ENCODE data around the gene NPPA. TPM values are rescaled to one million over a fixed set of nuclear protein-coding genes. Genes with fewer than 3 reads are reported as not detected.

The NPPA gene
- total and polyA plus RNA-seq, 9 of the 15 experiments (the other 6 are each of a cell fraction or from before 2014, with no cell fraction given), result not detected

- TF ChIP-seq CXXC5 (CRISPR knock-in tag; IDR thresholded peaks at IDR 0.05) (peak; percentile 46; the same call in 1 of the 2 replicates), ZC3H11A (IDR thresholded peaks at IDR 0.05; ENCODE audit: low read depth, low read length) (no peak), MBD2 (IDR thresholded peaks at IDR 0.05; ENCODE audit: borderline replicate concordance, low read depth) (0 out of 2 replicates have a peak, but pooled peaks have one; percentile 23), MXI1 (IDR thresholded peaks at IDR 0.05; ENCODE audit: low read depth, low read length) (no peak; the same call in 1 of the 2 replicates), RFX1 (IDR thresholded peaks at IDR 0.05) (no peak), HDAC2 (IDR thresholded peaks at IDR 0.05) (peak; percentile 72; the same call in 1 of the 2 replicates), KAT2B (IDR thresholded peaks at IDR 0.05; ENCODE audit: low read depth, low read length) (no peak), ZNF79 (CRISPR knock-in tag; IDR thresholded peaks at IDR 0.05; ENCODE audit: low read depth) (no peak), SNIP1 (IDR thresholded peaks at IDR 0.05; ENCODE audit: low read depth) (no peak), ZNF146 (CRISPR knock-in tag; IDR thresholded peaks at IDR 0.05; ENCODE audit: unreplicated experiment) (no peak), CREB3 (tag; conservative IDR thresholded peaks at IDR 0.05; ENCODE audit: low read depth) (no peak), PHB2 (IDR thresholded peaks at IDR 0.05; ENCODE audit: low read depth) (no peak), ZNF347 (CRISPR knock-in tag; IDR thresholded peaks at IDR 0.05; ENCODE audit: low read depth) (no peak), CUX1 (CRISPR knock-in tag; IDR thresholded peaks at IDR 0.05) (no peak), ZNF696 (CRISPR knock-in tag; conservative IDR thresholded peaks at IDR 0.05) (no peak), DDX20 (tag; IDR thresholded peaks at IDR 0.05; ENCODE audit: low read depth) (no peak), CBX2 (IDR thresholded peaks at IDR 0.05; ENCODE audit: insufficient read depth, low read length, poor library complexity, severe bottlenecking) (no peak), FOS (IDR thresholded peaks at IDR 0.05; ENCODE audit: extremely low read depth, insufficient read length) (no peak), NBN (IDR thresholded peaks at IDR 0.05; ENCODE audit: low read depth) (peak; percentile 10; the same call in 1 of the 2 replicates), POLR2H (tag; IDR thresholded peaks at IDR 0.05; ENCODE audit: low read depth) (no peak), SMAD1 (IDR thresholded peaks at IDR 0.05; ENCODE audit: low read depth, low read length, partially characterized antibody) (peak; percentile 16)
Observed at GRCh38 chr1:11802973-11803885, 44.4 kb downstream of the NPPA start (continued).

Data from K562 (cell line).